GM21737 (cell line): ENCODE results near the gene NMRK1.
A peak's percentile ranks its signal among the peaks of the same experiment; 100 is the strongest.

Experiments used
- ATAC-seq: cut with Tn5 transposase; IDR thresholded peaks from one replicate; pipeline ENCODE4 v1.9.1; 2021; ENCODE audit warnings: mild to moderate bottlenecking, moderate library complexity; ENCODE audit not compliant: unreplicated experiment

Gene NMRK1

DNA sequence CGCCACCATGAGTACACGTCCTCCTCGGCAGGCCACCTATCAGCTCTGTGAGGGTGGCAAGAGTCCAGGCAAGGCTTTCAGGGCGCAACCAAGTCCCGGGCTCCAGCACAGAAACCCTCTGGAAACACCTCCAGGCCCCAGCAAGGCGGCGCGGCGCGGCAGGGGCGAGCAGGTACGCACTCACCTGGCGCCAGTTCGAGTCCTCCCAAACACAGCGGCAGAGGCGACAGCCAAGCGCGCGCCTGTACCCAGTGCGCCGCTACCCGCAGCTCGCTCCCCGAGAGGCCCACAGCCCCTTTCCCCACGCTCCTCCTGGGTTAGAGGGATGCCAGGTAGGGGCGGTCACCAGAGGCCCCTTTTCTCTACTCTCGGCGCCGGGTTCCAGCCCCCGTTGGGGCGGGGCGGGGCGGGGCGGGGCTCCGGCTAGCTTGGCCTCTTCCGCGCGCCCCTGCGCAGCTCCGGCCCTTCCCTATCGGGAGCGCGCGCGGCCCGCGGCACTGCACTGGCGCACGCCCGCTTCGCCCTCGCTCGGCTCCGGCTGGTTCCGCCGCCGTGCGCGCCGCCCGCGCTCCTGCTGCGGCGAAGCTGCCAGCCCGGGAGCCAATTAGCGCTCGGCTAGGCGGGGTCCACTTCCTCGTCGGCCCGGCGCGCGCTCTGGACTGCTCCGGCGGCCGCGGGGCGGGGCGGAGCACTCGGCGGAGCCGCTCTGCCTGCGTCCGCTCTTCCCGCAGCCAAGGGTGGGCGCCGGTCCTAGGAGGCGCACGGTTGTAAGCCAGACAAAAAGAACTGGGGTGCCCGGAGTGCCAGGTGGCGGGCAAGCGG is at the start of gene NMRK1, which contains the start of gene OSTF1:
NMRK1 (minus strand) TSS at position 332 of the 822 bp plus-strand sequence. CDS start 5,040 bp downstream, outside the sequence.
OSTF1 (plus strand) TSS at position 691 of the 822 bp plus-strand sequence. CDS start 179 bp downstream, outside the sequence.
- ATAC-seq = peak; percentile 91

GRCh38 chr9:75134495-75134894 is 46.5 kb upstream of the NMRK1 start:
- no peak for ATAC-seq

GRCh38 chr9:75133396-75133795 is 45.4 kb upstream of the NMRK1 start:
- ATAC-seq = no peak

GRCh38 chr9:75132244-75132643 is 44.3 kb upstream of the NMRK1 start:
- no peak for ATAC-seq

DNA sequence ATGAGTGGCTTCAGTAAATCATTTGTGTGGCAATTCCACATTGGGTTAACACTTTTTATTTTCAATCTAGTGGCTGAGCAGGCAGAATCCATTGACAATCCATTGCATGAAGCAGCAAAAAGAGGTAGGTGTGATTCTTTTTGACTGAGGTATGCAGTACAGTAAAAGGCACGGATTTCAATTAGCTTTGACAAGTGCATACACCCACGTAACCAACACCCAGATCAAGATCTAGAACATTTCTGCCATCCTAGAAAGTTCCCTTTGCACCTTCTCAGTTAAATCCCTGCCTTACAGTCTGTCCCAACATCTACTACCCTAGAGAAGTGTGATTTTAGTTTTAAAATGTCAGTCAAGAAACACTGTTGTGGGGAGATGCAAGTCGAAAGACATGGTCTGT is 43.7 kb upstream of the NMRK1 start:
- no peak for ATAC-seq

- ATAC-seq = no peak
Measured at GRCh38 chr9:75130621-75131230, 42.8 kb upstream of the NMRK1 start.

DNA sequence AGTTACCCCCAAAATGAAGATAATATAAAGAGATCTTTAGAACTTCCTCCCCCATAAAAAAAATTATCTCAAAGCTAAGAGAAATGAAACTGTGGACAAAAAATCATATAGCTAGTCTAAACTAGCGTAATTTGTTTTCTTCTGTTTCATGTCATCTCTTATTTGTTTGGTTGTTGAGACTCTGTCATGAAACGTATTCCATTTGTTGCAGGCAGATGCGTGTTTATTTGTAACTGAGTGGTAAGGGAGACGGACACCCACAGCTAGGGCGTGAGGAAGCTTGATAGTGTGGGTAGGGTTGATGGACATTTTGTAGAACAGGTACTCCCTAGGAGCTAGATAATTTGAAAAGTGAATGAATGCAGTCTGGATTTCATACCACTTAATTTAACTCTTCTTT is 42.2 kb upstream of the NMRK1 start:
- ATAC-seq = no peak

- no peak for ATAC-seq
Measured at GRCh38 chr9:75128535-75128934, 40.6 kb upstream of the NMRK1 start.

GRCh38 chr9:75123696-75124095 is 35.7 kb upstream of the NMRK1 start:
- ATAC-seq = no peak

DNA sequence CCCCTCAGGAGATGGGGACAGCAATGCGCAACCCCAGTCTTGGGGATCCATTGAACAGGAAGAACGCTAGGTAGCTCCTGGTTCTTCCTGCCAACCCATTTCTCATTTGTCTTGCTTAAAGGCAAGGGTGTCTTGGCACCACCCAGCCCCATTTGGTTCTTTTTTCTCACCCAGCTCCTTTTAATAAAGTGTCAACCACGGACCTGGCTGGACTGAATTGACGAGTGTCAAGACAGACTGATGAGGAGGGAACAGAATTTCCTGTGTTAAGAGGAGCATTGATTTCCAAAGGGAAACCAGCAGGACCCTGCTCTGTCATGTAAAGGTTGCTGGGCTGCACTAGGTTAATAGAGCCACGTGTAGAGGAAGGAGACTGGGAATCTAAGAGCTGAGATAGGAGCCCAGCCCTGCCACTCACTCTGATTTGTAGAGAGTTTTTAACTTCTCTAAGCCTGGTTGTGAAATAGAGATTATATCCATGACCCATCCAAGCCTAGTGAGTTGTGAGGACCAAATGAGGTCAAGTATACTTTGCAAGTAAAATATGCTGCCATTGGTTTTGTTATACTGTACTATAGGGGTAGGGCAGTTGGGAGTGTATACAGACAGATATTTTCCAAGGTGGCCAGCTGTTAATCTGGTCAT is 34.1 kb upstream of the NMRK1 start:
- no peak for ATAC-seq

GRCh38 chr9:75120686-75121085 is 32.7 kb upstream of the NMRK1 start:
- ATAC-seq = no peak

GRCh38 chr9:75117564-75117963 is 29.6 kb upstream of the NMRK1 start:
- ATAC-seq = no peak

DNA sequence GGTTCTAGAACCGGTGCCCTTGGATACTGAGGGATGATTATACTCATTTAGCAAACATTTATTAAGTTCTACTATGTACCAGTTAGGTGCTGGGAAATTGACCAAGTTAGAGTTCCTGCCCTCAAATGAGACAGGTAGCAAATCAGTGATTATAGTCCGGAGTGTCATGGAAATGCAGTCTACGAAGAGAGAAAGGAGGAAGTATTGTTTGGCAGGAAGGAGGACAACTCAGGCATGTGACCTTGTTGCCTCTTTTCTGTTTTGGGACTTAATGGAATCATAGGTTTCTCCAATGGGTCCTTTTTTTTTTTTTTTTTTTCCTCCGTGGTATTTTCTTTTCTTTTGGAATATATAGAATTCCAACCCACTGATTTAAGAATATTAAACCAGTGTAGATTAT is 28.4 kb upstream of the NMRK1 start:
- ATAC-seq = no peak

GRCh38 chr9:75112789-75113188 is 24.8 kb upstream of the NMRK1 start:
- ATAC-seq = no peak

DNA sequence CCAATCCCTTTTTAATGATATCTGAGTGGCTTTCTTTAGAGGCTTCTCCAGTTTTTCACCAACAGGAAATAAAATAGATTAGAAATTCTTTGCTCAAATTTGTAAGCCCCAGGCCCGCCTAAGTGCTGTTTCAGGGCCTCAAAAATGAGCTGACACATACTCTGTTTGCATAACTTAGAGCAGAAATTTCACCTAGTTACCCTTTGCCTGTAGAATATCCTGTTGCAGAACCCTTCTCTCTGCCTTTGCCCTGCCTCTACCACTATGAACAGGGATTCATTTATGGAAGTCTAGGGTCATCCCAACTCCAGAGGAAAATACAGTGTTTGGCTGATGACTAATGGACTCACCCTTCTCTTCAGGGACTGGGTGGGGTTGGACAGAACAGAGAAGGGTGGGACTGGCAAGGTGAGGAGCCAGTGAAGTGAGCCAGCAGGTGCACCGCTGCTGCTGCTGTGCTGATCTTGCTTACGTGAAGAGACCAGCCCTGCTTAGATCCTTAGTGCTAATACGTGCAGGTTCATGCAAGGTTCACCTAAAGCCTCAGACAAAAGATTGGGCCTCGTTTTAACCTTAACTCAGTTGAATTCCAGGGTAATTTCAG is 23.2 kb upstream of the NMRK1 start:
- no peak for ATAC-seq

DNA sequence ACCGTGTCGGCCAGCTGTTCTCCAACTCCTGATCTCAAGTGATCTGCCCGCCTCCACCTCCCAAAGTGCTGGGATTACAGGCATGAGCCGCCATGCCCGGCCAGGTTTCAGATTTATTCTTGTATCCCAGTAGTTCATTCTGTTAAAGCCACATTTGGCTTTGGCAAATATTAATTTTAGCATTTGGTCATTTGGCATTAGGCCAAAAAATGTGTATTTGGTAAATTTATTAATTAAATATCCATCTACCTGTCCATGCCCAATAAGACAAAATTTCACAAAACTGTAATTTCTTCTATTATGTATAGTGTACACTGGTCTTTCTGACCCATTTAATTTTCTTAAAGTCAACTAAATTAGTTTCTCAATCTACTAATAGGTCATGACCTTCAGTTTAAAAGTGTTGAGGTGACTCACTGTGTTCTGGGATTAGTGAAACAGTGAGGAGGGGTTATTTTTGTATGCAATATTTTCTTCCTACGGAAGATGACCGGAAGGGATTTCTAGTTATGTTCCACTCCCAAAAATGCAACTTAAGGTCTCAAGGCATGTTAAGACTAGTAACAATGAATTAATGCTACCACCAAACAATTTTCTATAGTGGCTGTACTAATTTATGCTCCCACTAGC is 21.4 kb upstream of the NMRK1 start:
- no peak for ATAC-seq

- ATAC-seq = no peak
Measured at GRCh38 chr9:75108571-75108970, 20.6 kb upstream of the NMRK1 start.

- ATAC-seq = no peak
Measured at GRCh38 chr9:75106857-75107256, 18.9 kb upstream of the NMRK1 start.

DNA sequence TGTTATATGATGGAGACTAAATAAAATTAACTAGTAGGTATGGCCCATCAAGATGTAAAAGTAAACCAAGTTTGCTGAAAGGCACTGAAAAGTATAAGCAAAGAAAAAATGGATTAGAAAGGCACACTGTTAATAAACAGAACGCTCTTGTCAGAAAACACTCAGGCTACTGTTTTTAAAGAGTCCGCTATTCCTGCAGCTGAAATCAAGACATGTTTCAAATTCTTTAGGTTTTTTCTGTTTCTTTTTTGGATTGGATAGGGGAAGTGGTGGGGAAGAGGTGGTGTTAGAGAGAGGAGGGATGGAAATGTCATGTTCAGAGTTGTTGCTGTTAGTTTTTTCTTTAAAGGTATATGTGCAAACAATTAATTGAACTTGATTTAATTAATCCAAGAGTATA is 17.9 kb upstream of the NMRK1 start:
- ATAC-seq = no peak

- no peak for ATAC-seq
Measured at GRCh38 chr9:75105019-75105540, 17.1 kb upstream of the NMRK1 start.

GRCh38 chr9:75104607-75105006 is 16.7 kb upstream of the NMRK1 start:
- no peak for ATAC-seq
